Testis (tissue), 2 donors: ENCODE results near the gene ANKHD1.

ENCODE experiments used
- CTCF ChIP-seq, 3 experiments: fragments of 450-650 bp in 2 of 3; fragments of 200-600 bp in 1 of 3; sonication (generic) in 1 of 3; IDR thresholded peaks; one replicate each; pipeline ENCODE4 v1.5.1; 2016 to 2019; ENCODE audit warnings: antibody characterized with exemption in 3 of 3, mild to moderate bottlenecking in 2 of 3, moderate library complexity in 1 of 3
- POLR2A ChIP-seq: fragments of 450-650 bp; IDR thresholded peaks from one replicate; pipeline ENCODE4 v1.6.1; 2017; ENCODE audit warnings: antibody characterized with exemption, mild to moderate bottlenecking, moderate library complexity

DNA sequence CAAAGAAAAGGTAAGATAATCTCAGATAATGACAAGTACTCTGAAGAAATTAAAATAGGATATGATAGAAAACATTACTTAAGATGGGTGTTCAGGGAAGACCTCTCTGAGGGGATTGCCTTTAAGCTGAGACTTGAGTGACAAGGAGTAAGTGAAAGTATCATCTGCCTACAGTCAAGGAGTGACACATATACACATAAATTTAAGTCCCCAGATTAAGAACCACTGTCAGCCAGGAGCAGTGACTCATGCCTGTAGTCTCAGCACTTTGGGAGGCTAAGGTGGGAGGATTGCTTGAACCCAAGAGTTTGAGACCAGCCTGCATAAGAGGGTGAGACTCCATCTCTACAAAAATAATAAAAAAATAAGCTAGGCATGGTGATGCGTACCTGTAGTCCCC, 19.7 kb upstream of the ANKHD1 start:
- TF ChIP-seq CTCF (IDR thresholded peaks at IDR 0.05): no peak
- TF ChIP-seq POLR2A: no peak
